GM18499 (cell line): Measurements from ENCODE around the gene USP35.
A peak's percentile ranks its signal among the peaks of the same experiment; 100 is the strongest.
"Not testable (repeated sequence)": the region's sequence is repeated elsewhere in the genome, so short reads cannot be mapped to it uniquely, and the experiment has no call there.

Source experiments
- ATAC-seq: cut with Tn5 transposase; IDR thresholded peaks from one replicate; pipeline ENCODE4 v1.9.1; 2021; ENCODE audit warnings: moderate number of reproducible peaks; ENCODE audit not compliant: insufficient read depth, unreplicated experiment

Gene USP35

DNA sequence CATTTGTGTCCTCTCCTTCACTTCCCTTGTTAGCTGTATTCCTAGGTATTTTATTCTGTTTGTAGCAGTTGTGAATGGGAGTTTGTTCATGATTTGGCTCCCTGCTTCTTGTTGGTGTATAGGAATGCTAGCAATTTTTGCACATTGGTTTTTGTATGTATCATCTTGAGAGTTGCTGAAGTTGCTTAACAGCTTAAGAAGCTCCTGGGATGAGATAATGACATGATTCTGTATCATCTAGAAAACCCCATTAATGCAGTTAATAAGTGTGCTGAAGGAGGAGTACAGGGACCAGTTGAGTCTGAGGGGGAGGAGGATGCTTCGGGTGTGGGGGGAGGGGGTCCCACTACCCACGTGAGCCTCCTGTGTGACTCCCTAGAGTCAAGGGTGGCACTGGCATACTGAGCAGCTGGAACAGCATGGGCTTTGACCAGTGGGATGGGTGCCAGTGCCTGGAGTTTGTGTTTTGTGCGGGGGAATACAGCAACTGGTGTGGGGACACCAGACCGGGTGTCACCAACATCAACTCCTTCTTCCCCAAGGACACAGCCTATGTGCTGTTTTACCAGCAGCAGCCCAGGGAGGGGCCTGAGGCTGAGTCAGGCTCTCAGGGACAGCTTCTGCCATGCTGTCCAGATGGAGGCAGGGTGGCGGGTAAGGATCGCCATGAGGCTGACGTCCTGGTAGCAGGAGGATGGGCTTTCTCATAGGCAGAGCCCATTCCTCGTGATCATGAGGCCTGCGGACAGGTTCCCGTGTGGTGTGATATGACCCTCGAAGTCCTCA lies 24.1 kb downstream of the USP35 start:
- no peak for ATAC-seq

DNA sequence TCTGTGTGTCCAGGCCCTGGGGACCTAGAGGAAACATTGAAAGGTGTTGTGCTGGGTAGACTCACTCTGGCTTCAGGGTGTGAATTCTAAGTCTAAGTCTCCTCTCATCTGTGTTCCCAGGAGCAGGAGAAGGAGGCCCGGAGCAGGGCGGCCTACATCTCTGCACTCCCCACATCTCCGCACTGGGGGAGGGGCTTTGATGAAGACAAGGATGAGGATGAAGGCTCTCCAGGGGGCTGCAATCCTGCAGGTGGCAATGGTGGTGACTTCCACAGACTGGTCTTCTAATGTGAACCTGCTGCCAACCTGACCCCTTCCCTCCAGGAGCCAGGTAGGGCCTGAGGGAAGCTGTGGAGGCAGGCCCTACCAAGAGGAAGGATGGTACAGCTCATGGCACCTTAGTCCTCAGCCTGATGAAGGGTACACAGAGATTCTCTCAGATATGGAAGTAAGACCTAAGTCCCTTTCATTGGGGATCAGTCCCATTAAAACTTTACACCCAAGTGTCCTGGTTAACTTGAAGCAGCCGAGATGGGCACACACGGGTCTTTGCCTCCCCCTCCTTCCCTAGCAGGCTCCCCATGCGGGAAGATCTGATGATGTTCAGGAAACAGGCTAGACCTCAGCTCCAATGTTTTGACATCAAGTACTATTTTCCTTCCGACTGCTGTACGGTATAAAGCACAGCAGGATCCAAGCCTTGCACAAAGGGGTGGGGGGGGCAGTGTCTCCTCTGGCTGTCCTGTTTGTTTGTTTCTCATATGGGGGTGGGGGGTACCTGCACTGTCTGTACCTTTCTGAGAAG lies 25.0 kb downstream of the USP35 start:
- no peak for ATAC-seq

DNA sequence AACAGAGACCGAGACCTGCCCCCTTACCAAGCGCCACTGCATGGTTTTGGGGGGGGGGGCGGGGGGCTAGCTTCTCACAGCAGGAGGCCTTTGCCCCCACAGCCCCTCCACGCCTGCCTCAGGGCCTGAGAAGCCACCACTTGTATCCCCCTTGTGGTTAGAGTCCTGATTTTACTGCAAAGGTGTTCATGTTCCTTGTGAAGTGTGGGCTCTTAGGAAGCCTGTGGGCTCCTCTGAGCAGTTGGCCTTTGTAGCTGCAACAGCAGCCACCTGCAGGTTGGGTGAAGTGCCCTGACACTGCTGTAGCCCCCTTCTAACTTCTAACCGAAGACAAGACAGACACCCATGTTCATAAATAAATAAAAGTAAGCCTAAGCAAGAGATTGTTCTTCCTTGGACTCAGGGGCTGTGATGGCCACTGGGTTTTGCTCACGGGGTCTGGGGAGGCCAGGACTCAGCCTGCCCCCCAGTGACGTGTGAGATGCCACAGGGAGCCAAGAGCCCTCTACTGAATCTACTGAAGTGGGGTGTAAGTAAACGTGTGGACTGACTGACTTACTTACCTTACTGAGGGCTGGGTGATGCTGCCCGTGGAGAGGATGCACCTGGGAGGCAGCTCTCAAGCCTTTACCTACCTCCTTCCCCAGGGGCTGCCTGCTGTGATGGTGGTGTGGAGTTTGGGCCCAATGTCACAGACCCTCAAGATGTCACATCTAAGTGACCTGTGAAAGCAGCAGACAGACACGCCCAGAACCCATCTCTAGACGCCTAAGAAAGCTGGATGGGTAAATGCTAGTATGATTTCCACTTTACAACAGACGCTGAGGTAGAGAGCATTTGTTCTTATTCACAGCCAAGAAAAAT lies 25.8 kb downstream of the USP35 start:
- no peak for ATAC-seq

DNA sequence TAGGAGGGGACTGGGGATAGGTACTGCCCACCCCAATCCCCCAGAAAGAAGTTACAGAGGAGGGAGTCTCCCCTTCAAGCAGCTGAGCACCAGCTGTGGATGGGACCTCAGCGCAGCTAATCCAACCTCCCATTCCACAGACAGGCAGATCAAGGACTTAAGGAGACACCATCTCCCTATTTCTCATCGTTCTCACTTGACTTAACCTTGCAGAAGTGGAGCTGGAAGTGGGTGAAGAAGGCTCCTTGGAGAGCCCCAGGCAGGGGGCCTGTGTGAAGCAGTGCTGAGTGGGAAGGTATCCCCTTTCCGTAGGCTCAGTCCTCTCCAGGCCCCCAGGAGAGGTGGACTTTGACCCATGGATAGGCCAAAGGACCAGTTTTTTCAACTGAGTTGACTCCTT lies 27.3 kb downstream of the USP35 start:
- ATAC-seq: no peak

DNA sequence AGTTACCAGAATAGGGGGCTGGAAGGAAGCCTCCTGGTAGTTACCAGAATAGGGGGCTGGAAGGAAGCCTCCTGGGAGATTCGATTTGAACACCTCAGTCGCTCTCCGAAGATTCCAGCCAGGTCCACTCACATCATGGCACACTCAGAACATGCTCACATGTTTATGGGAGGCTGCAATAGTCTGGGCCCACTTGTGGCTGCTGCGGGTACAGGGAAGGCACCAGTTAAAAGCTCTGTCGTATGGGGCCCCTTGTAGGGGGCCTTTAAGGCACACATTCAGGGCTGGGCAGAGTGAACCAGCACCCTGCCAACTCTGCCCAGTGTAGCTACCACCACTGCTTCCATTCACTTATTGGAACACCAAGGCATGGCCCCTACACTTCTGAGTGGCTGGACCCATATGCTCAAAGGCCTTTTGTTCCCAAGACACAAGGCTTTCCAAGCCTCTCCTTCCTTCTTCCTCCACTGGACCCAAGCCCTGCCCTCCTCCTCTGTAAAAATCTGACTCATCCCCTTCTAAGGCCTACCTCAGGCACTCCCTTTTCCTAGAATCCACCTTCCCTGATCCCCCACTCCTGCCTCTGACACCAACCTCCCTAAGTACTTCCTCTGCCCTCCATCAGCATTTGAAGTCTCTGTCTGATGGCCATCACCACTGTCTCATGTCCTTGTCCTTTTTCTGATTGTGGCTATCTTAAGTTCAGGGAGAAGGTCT lies 28.0 kb downstream of the USP35 start:
- ATAC-seq: no peak

DNA sequence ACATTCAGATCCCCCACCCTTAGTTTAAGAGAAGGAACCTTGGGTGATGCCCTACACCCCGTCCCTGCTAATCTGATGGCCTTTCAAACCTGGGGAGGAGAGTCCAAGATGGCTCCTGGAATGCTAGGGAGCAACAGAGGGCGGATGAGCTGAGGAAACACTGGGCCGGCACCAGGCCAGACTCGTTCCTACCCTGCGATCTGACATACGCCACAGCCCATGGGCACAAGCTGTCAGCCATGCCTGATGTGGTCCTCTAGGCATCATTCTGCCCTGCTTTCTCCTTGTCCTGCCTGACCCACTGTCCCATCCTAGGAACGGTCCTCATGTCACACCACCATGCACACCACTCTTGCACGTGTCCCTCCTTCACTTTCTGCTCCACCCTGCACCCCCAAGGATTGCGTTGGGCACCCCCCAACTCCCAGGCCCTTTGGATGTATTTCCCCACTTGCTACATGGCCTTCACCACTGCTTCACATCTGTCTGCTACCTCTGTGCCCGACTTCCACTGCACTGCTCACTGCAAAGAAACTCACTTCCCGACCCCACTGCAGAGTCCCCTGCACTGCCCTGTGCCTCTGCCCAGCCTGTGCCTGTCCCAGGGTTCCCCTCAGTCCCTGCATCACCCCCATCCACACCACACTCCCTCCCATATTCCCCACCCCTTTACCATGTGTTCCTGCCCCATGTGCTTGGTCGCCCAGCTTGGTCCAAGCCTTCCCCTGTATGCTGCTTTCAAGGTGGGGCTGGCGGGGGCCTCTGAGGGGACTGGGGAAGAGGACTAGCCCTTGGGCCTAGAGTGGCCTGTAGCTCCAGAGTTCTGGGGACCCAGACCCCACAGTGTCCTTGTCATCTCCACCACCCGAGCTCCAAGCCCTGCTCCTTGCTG lies 29.2 kb downstream of the USP35 start:
- no peak for ATAC-seq

DNA sequence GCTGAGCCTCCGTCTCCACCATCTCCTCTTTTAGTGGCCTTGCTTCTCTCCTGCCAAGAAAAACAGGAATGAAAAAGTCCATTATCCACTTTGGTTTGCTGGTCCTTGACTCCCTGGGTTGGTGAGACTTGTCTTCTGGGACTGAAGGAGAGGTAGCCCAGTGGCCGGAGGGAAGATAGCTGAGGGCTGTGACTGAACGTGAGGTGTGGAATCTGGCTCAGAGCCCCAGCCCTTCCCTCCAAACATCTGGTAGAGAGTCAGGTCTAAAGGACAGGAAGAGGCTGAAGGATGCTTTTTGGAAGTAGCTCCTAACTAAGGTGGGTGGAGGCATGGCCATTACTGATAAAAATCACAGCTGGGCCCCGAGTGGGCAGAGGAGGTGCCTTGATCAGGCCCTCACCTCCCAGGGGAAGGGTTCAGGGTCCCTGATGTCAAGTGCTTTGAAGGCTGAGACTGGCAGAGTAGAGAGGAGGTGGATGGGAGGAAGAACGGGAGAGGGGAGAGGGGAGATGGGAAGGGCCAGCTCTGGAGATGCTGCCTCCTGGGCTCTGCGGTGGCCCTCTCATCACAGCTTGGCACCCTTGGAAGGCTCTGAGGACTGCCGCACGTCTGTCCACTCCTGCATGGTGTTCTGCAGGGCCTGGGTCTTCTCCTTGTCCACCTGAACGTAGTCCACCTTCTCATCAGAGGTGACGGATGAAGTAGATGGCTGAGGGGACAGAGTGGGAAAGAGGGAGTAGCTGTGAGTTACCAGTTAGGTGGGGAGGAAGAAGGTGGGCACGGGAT lies 30.2 kb downstream of the USP35 start:
- ATAC-seq: no peak

DNA sequence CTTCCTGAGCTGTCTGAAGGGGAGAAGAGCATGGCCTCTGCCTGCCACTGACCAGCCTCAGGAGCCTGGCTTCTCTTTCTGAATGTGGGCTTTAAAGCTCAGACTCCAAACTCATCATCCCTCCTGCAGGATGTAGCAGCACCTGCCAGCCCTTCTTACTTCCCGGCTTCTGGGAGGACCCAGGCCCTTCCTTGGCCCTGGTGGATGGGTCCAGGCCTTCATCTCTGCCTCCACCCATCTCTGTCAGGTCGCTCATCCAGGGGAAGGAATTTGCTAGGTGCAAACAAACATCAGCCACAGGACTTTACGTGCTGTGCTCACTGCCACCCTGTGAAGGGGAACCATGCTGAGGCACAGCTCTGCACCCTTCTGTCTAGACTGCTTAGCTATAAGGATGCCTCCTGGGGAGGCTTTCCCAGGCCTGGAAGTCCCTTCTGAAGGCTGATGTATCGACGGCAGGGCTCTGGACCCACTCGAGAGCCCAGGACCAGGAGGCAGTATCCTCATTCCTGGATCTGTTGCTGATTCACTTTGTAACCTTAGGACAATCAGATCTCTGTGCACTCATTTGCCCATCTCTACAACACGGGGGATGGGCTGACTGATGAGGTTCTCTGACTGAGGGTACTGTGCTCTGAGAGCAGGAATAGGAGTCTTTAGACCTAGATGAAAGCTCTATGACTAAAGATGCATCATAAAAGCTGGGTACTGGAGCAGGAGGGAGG lies 30.9 kb downstream of the USP35 start:
- ATAC-seq: no peak

DNA sequence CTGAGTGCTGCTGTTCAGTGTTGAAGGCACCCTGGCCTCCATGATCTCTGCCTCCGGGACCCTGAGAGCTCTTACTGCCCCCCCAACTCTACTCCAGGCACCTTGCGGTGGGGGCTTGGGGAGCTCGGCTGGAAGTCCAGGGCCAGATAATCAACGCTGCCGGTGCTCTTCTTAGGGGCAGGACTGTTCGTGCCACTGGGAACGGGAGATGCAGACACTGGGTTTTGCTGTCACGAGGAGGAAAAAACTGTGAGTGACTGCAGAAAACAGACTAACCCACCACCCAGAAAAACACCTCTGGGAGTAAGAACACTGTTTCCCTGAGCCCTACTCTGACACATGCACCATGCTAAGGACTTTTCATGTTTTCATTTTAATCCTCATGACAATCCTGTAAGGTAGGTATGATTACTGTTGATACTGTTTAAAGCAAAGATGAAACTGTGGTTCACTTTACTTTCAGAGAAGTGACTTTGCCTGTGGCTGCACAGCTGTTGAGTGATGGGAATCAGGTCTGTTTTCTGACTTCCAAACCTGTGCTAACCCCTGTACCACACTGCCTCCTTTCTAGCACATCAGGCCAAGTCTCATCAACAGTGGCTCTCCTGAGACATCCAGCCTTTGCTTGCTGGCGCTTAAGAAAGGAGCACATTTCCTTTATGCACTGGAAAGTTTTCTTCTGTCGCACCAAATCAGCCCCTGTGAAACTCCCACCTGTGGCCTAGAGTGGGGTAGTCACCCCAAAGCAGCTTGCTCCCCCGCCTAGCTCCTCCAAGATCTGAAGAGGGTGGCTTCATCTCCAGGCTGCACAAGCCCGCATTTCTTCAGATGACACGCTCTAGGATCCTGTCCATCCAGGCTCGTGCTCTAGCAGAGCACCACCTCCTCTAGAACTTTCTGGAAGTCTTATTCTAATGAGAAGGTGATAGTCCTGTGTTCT lies 31.8 kb downstream of the USP35 start:
- no peak for ATAC-seq

DNA sequence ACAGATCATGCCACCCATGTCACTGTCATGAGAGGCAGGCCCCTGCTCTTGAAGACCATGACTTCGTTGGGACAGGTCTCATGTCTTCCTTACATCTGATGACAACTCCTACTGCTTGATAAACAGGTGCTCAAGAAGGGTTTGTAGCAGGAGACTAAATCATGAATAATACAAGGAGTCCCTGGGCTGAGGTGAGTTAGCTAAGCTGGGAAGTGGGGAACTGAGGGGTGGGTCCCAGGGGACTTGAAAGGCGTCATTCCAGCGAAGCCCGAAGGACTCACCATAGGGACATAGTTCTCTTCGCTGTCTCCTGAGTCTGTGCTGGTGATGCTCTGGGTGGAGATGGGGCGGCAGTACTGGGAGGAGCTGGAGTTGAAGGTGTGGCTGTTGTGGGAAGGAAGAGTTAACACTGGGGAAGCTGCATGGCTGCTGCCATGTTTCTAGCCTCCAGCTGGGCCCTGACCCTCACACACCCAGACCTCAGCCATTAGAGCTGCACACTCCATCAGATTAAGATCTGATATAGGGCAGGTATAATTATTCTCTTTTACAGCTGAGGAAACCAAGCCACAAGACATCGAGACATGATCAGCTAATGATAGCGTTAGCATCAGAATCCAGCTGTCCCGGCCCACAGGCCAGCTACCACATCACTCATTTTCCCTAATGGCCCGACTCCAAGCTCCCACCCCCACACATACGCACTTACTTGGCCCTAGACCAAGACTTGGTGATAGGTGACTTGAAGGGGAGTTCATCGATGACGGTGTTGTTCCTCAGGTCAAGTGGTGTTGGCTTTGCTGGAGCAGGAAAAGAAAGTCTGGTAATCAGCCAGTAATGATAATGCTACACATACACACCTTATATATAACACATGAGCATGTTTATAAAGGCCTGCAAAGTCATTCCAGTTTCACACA lies 32.9 kb downstream of the USP35 start:
- ATAC-seq: no peak

DNA sequence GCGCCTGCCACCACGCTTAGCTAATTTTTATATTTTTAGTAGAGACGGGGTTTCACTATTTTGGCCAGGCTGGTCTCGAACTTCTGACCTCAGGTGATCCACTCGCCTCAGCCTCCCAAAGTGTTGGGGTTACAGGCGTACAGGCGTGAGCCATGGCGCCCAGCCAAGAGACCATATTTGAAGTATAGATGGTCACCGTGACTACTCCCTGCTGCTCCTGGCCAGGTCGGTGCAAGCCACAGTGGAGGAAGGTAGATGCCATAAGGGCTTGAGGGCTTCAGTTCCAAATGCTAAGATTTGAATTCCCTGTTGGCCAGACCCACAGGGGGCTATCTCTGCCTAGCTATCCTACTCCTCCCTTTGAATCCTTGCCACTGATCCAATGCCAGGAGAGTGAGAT lies 34.0 kb downstream of the USP35 start:
- not testable (repeated sequence) for ATAC-seq

DNA sequence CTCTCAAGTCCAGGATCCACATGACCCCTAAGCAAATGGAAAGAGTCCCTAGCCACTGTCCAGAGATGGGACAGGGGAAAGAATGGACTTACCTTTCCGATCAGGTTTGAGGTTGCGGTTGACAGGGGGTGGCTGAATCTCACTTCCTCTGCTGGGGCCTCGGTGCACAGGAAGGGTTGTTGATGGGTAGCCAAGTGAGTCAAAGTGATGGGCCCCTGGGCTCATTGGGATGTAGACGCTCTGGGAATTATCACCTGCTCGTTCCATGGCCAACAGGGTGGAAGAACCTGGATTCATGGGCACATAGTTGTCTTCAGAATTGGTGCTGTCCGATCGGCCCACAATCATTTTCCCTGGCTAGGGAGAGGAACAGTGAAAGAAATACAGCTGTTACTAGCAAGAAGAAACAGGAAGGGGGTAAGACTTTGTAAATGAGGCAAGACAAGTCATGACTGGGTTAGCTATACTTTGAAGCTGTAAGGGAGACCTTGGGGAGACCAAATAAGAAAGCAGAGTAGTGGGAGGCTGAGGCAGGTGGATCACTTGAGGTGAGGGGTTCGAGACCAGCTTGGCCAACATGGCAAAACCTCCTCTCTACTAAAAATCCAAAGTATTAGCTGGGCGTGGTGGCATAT lies 34.7 kb downstream of the USP35 start:
- peak; percentile 52 for ATAC-seq

DNA sequence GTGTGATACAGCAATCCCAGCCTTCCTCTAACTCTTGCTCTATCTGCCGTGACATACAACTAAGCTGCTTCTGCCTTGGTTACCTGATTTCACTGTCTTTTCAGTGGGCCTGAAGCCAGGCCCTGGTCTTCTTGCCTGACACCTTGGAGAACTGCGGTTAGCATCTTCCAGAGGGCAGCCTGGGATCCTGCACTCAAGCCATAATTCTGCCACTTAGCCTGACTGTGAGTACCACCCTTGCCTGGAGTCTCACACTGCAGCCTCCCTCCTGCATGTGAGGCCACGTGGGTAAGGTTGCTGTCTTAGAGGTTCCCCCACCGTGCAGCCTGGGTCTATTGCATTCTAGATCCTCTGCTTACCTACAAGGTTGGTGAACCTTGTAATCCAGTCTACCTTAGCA lies 35.8 kb downstream of the USP35 start:
- no peak for ATAC-seq

DNA sequence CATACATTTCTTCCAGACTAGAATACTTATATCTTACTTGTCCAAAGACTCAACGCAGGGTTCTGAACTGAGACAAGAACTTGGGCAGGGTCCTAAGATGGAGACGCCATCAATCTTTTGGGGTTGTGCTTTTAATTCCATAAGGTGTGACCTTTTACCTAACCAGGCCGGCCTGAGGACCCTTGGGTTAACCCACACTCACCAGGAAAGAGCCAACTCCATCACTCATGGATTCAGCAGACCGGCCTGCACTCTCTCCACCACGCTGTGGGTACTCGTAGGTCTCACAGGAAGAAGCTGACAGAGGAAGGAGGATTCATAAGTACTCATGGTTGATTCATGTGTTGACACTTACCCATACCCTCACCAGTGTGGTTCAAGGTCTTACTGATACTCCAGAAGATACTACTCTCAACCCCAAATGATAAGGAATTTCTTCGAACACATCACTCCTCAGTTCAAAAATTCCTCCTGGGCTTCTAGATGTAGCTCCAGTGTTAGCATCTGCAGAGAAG lies 36.2 kb downstream of the USP35 start:
- ATAC-seq: no peak
